SK-N-SH (cell line): Measurements from ENCODE around the gene CDR2. TPM values are rescaled to one million over a fixed set of nuclear protein-coding genes. Genes with fewer than 3 reads are reported as not detected.

ENCODE experiments used
- CTCF ChIA-PET: fragments of 300-600, 350-600 bp; formaldehyde crosslinking; extraction: SDS; loops from one replicate; lab custom pipeline; 2021; lab: Yijun Ruan, JAX
- POLR2A ChIA-PET: fragments of 350-600 bp; sonication (Branson Sonifier 250); formaldehyde crosslinking; extraction: SDS; loops from one replicate; lab custom pipeline; 2020; ENCODE audit warnings: antibody characterized with exemption, inconsistent platforms; lab: Yijun Ruan, JAX
- DNase-seq: peaks from one replicate; pipeline ENCODE4 v3.0.0; 2012
- H2AFZ ChIP-seq: fragments of 200-600 bp; sonication (generic); 2 replicates; pipeline ENCODE4 v1.8.1; 2016; ENCODE audit warnings: antibody characterized with exemption, mild to moderate bottlenecking, low read depth
- H3F3A ChIP-seq: fragments of 200-600 bp; sonication (generic); replicated peaks from 2 replicates; pipeline ENCODE3; 2016; ENCODE audit warnings: antibody characterized with exemption, mild to moderate bottlenecking; ENCODE audit not compliant: insufficient read depth
- H3K27ac ChIP-seq, 2 experiments: fragments of 200-500 bp in 1 of 2; fragments of 200-600 bp in 1 of 2; sonication (Bioruptor generic) in 1 of 2; sonication (generic), shearing (Covaris generic) in 1 of 2; 2 replicates each; pipeline versions ENCODE4 v1.5.1 to v1.6.1; 2014 to 2016; ENCODE audit warnings: low read depth in 2 of 2, inconsistent platforms in 1 of 2, low read length in 1 of 2, mild to moderate bottlenecking in 1 of 2, mixed read lengths in 1 of 2
- H3K27me3 ChIP-seq: fragments of 200-600 bp; sonication (generic), shearing (Covaris generic); 2 replicates; pipeline ENCODE4 v1.6.1; 2016; ENCODE audit warnings: mixed run types; ENCODE audit not compliant: insufficient read depth
- H3K36me3 ChIP-seq, 2 experiments: fragments of 200-500 bp in 1 of 2; fragments of 200-600 bp in 1 of 2; sonication (Bioruptor generic) in 1 of 2; sonication (generic) in 1 of 2; replicated peaks in 1 of 2; 2 replicates each; pipeline versions ENCODE3 to v1.5.1; 2014 to 2016; ENCODE audit warnings: low read length in 1 of 2, mild to moderate bottlenecking in 1 of 2; ENCODE audit not compliant: insufficient read depth in 2 of 2, control insufficient read depth in 1 of 2
- H3K4me1 ChIP-seq, 2 experiments: fragments of 200-500 bp in 1 of 2; fragments of 200-600 bp in 1 of 2; sonication (Bioruptor generic) in 1 of 2; sonication (generic), shearing (Covaris generic) in 1 of 2; 2 replicates each; pipeline versions ENCODE4 v1.5.1 to v1.6.1; 2014 to 2016; ENCODE audit warnings: low read depth in 1 of 2, low read length in 1 of 2, mixed run types in 1 of 2; ENCODE audit not compliant: insufficient read depth in 2 of 2, control insufficient read depth in 1 of 2
- H3K4me2 ChIP-seq: fragments of 200-600 bp; sonication (generic), shearing (Covaris generic); 2 replicates; pipeline ENCODE4 v1.6.1; 2017; ENCODE audit warnings: mixed run types
- H3K4me3 ChIP-seq, 2 experiments: fragments of 200-500 bp in 1 of 2; fragments of 200-600 bp in 1 of 2; sonication (Bioruptor generic) in 1 of 2; sonication (generic), shearing (Covaris generic) in 1 of 2; 2 replicates each; pipeline versions ENCODE4 v1.5.1 to v1.8.1; 2014 to 2016; ENCODE audit warnings: low read depth in 2 of 2, inconsistent platforms in 1 of 2, low read length in 1 of 2, mild to moderate bottlenecking in 1 of 2, mixed read lengths in 1 of 2, moderate library complexity in 1 of 2
- H3K79me2 ChIP-seq: fragments of 200-600 bp; sonication (generic); 2 replicates; pipeline ENCODE4 v1.8.1; 2017; ENCODE audit warnings: mild to moderate bottlenecking; ENCODE audit not compliant: insufficient read depth
- H3K9ac ChIP-seq: fragments of 200-600 bp; sonication (generic); 2 replicates; pipeline ENCODE4 v1.6.1; 2017; ENCODE audit warnings: mixed run types
- H3K9me2 ChIP-seq: fragments of 200-600 bp; sonication (generic); 2 replicates; pipeline ENCODE4 v1.6.1; 2017; ENCODE audit warnings: mixed run types
- H3K9me3 ChIP-seq: fragments of 200-600 bp; sonication (generic); 2 replicates; pipeline ENCODE4 v1.6.1; 2017; ENCODE audit warnings: mixed run types, mild to moderate bottlenecking, moderate library complexity
- H4K20me1 ChIP-seq: fragments of 200-600 bp; sonication (generic); 2 replicates; pipeline ENCODE4 v1.6.1; 2017; ENCODE audit warnings: mild to moderate bottlenecking, mixed run types; ENCODE audit not compliant: insufficient read depth
- EP300 ChIP-seq, 2 experiments: IDR thresholded peaks; 2 replicates each; pipeline versions ENCODE4 v1.4.0 to v1.6.1; 2012; ENCODE audit warnings: borderline replicate concordance in 1 of 2, low read depth in 1 of 2, low read length in 1 of 2
- EZH2phosphoT487 ChIP-seq: fragments of 200-600 bp; sonication (generic); IDR thresholded peaks from 2 replicates; pipeline ENCODE4 v1.6.1; 2017; ENCODE audit warnings: low read depth, mixed run types, mild to moderate bottlenecking, antibody characterized with exemption, moderate library complexity, borderline replicate concordance
- GATA2 ChIP-seq: sonication (generic); formaldehyde crosslinking; IDR thresholded peaks from 2 replicates; pipeline ENCODE4 v1.5.0; 2020; ENCODE audit warnings: mild to moderate bottlenecking, missing genetic modification reagents
- POLR2AphosphoS5 ChIP-seq: IDR thresholded peaks from 2 replicates; pipeline ENCODE4 v1.6.1; 2012; ENCODE audit warnings: low read depth, low read length
- REST ChIP-seq: IDR thresholded peaks from 2 replicates; pipeline ENCODE4 v1.6.1; 2012; ENCODE audit warnings: mild to moderate bottlenecking, low read depth, low read length, moderate library complexity
- RFX5 ChIP-seq: IDR thresholded peaks from 2 replicates; pipeline ENCODE4 v1.6.1; 2012; ENCODE audit warnings: mild to moderate bottlenecking, improper control_type of control experiment, low read length
- USF1 ChIP-seq: IDR thresholded peaks from 2 replicates; pipeline ENCODE4 v1.4.0; 2012; ENCODE audit warnings: low read depth, borderline replicate concordance
- WGBS: methylation state at CpG from one replicate; pipeline ENCODE4 v1.1.6; 2017; ENCODE audit warnings: low lambda C conversion rate; 5-methylcytosine and 5-hydroxymethylcytosine counted together
- polyA plus RNA-seq, 3 experiments: library from polyadenylated mRNA; depleted of rRNA; stranded (reverse); fragments of >200 nt; gene quantifications; 2 replicates each; pipeline ENCODE4 v1.2.3, GENCODE V29; 2012
- TF ChIP-seq, protein P1 (sequence below): fragments of 200-600 bp; sonication (generic); IDR thresholded peaks from 2 replicates; pipeline ENCODE4 v1.6.1; 2017; ENCODE audit warnings: antibody characterized with exemption, mild to moderate bottlenecking, moderate library complexity
- TF ChIP-seq, protein P2 (sequence below): IDR thresholded peaks from 2 replicates; pipeline ENCODE4; 2012
- TF ChIP-seq, protein P3 (sequence below): IDR thresholded peaks from 2 replicates; pipeline ENCODE4 v1.4.0; 2012; ENCODE audit warnings: low read depth

Gene CDR2
- polyA plus RNA-seq, 1 of the 3 experiments (the other 2 are of a cell fraction), result 30.3 TPM

- Histone ChIP-seq H3K4me1 (no peaks in the 10 kb centered on the region), H3K9ac (no peak overlapping the region), H3K27me3 (no peaks in the 10 kb centered on the region), H3K27ac (no peak overlapping the region), H3K9me3 (no peaks in the 10 kb centered on the region), H3K79me2 (peaks cover 5% of the 10 kb centered on the region; the same call in 1 of the 2 replicates), H3K36me3 (peaks cover 13 to 68% of the 10 kb centered on the region in 2 experiments), H2AFZ (no peak overlapping the region), H3F3A (no peaks in the 10 kb centered on the region), H3K4me3 (no peak overlapping the region), H3K9me2 (no peaks in the 10 kb centered on the region), H4K20me1 (no peaks in the 10 kb centered on the region), H3K4me2 (no peak overlapping the region)
- no peak for DNase-seq
- WGBS, result 94% methylated on average over 23 of the region's 24 CpGs
- ChIA-PET CTCF (interaction anchor here (0.9 to 7.0 kb wide), 4 partner anchors 9 to 13 kb away, joined by 3 to 34 read pairs (median 14); no protein-coding TSS in a partner anchor), POLR2A (no interaction called here)
- no peak for TF ChIP-seq REST
- TF ChIP-seq RFX5, result no peak
- TF ChIP-seq USF1, result no peak
- TF ChIP-seq, protein P1, sequence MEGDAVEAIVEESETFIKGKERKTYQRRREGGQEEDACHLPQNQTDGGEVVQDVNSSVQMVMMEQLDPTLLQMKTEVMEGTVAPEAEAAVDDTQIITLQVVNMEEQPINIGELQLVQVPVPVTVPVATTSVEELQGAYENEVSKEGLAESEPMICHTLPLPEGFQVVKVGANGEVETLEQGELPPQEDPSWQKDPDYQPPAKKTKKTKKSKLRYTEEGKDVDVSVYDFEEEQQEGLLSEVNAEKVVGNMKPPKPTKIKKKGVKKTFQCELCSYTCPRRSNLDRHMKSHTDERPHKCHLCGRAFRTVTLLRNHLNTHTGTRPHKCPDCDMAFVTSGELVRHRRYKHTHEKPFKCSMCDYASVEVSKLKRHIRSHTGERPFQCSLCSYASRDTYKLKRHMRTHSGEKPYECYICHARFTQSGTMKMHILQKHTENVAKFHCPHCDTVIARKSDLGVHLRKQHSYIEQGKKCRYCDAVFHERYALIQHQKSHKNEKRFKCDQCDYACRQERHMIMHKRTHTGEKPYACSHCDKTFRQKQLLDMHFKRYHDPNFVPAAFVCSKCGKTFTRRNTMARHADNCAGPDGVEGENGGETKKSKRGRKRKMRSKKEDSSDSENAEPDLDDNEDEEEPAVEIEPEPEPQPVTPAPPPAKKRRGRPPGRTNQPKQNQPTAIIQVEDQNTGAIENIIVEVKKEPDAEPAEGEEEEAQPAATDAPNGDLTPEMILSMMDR, result no peak
- TF ChIP-seq, protein P2, sequence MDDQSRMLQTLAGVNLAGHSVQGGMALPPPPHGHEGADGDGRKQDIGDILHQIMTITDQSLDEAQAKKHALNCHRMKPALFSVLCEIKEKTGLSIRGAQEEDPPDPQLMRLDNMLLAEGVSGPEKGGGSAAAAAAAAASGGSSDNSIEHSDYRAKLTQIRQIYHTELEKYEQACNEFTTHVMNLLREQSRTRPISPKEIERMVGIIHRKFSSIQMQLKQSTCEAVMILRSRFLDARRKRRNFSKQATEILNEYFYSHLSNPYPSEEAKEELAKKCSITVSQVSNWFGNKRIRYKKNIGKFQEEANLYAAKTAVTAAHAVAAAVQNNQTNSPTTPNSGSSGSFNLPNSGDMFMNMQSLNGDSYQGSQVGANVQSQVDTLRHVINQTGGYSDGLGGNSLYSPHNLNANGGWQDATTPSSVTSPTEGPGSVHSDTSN, result no peak
- TF ChIP-seq EZH2phosphoT487, result no peak
- TF ChIP-seq, protein P3, sequence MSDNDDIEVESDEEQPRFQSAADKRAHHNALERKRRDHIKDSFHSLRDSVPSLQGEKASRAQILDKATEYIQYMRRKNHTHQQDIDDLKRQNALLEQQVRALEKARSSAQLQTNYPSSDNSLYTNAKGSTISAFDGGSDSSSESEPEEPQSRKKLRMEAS, result no peak
- TF ChIP-seq GATA2 (CRISPR knock-in tag), result no peak
- TF ChIP-seq EP300 (IDR thresholded peaks at IDR 0.05; ENCODE audit: borderline replicate concordance in 1 of 2, low read depth in 1 of 2, low read length in 1 of 2), result no peak
- no peak for TF ChIP-seq POLR2AphosphoS5
Observed at GRCh38 chr16:22308824-22309520, 65.4 kb downstream of the CDR2 start.
